Mesothelial cell of epicardium (in vitro differentiated cells): ENCODE measurements around the gene WSCD1. TPM values are rescaled to one million over a fixed set of nuclear protein-coding genes. Genes with fewer than 3 reads are reported as not detected.

Experiments used
- DNase-seq, 2 experiments: peaks; one replicate each; pipeline ENCODE4 v3.0.0; 2021; ENCODE audit warnings: low spot score in 2 of 2; ENCODE audit not compliant: unreplicated experiment in 2 of 2
- H3K27ac Mint-ChIP-seq: 2 replicates; pipeline ENCODE4 v1.8.0; 2021; ENCODE audit warnings: mixed read lengths
- H3K27me3 Mint-ChIP-seq: 2 replicates; pipeline ENCODE4 v1.8.0; 2021; ENCODE audit warnings: low read depth, mixed read lengths
- H3K36me3 Mint-ChIP-seq: 2 replicates; pipeline ENCODE4 v1.8.0; 2021; ENCODE audit warnings: mixed read lengths
- H3K4me1 Mint-ChIP-seq: 2 replicates; pipeline ENCODE4 v1.8.0; 2021; ENCODE audit warnings: mixed read lengths
- H3K4me3 Mint-ChIP-seq: 2 replicates; pipeline ENCODE4 v1.8.0; 2021; ENCODE audit warnings: mild to moderate bottlenecking, moderate library complexity, mixed read lengths
- H3K9me3 Mint-ChIP-seq: 2 replicates; pipeline ENCODE4 v1.8.0; 2021; ENCODE audit warnings: mixed read lengths
- CTCF ChIP-seq: fragments of 200-600 bp; sonication (generic); IDR thresholded peaks from one replicate; pipeline ENCODE4 v1.5.0; 2021; ENCODE audit warnings: antibody characterized with exemption; ENCODE audit not compliant: unreplicated experiment
- total RNA-seq: library from RNA; stranded (reverse); gene quantifications from 3 replicates; pipeline ENCODE4 v1.2.1, GENCODE V29; 2021

WSCD1 gene
- total RNA-seq, 1 donor from 2014 or later, result 1.6 TPM

GRCh38 chr17:6079960-6080359 is 9.8 kb downstream of the WSCD1 start:
- H3K9me3 Mint-ChIP-seq, result no peaks in the 10 kb centered on the region
- no peak for TF ChIP-seq CTCF
- no peak overlapping the region for H3K4me3 Mint-ChIP-seq
- no peaks in the 10 kb centered on the region for H3K36me3 Mint-ChIP-seq
- H3K27ac Mint-ChIP-seq, result no peak overlapping the region
- H3K4me1 Mint-ChIP-seq, result no peaks in the 10 kb centered on the region
- DNase-seq, result no peak
- H3K27me3 Mint-ChIP-seq, result peaks cover 19% of the 10 kb centered on the region

GRCh38 chr17:6080711-6081430 is 10.7 kb downstream of the WSCD1 start:
- Mint-ChIP-seq H3K4me3 (no peak overlapping the region), H3K36me3 (no peaks in the 10 kb centered on the region), H3K9me3 (no peaks in the 10 kb centered on the region), H3K4me1 (no peaks in the 10 kb centered on the region), H3K27ac (no peak overlapping the region), H3K27me3 (peaks cover 10% of the 10 kb centered on the region)
- no peak for TF ChIP-seq CTCF
- DNase-seq, result no peak

GRCh38 chr17:6082335-6082734 is 12.2 kb downstream of the WSCD1 start:
- Mint-ChIP-seq H3K9me3 (no peaks in the 10 kb centered on the region), H3K27me3 (peaks cover 5% of the 10 kb centered on the region), H3K27ac (no peak overlapping the region), H3K4me1 (no peaks in the 10 kb centered on the region), H3K36me3 (no peaks in the 10 kb centered on the region), H3K4me3 (no peak overlapping the region)
- no peak for TF ChIP-seq CTCF
- no peak for DNase-seq

- Mint-ChIP-seq H3K9me3 (no peaks in the 10 kb centered on the region), H3K36me3 (no peaks in the 10 kb centered on the region), H3K27ac (no peak overlapping the region), H3K4me3 (no peak overlapping the region), H3K4me1 (no peaks in the 10 kb centered on the region), H3K27me3 (no peaks in the 10 kb centered on the region)
- no peak for TF ChIP-seq CTCF
- DNase-seq, result no peak
Observed at GRCh38 chr17:6084311-6085161, 14.4 kb downstream of the WSCD1 start.

- DNase-seq, result no peak
- no peak overlapping the region for H3K27ac Mint-ChIP-seq
- H3K27me3 Mint-ChIP-seq, result no peaks in the 10 kb centered on the region
- H3K4me3 Mint-ChIP-seq, result no peak overlapping the region
- no peaks in the 10 kb centered on the region for H3K9me3 Mint-ChIP-seq
- H3K4me1 Mint-ChIP-seq, result no peaks in the 10 kb centered on the region
- H3K36me3 Mint-ChIP-seq, result no peaks in the 10 kb centered on the region
- TF ChIP-seq CTCF, result no peak
Observed at GRCh38 chr17:6085812-6086211, 15.6 kb downstream of the WSCD1 start.
